ENCODE measurements around the gene WDFY1. TPM values are rescaled to one million over a fixed set of nuclear protein-coding genes. Genes with fewer than 3 reads are reported as not detected.

The WDFY1 gene
- total and polyA plus RNA-seq, 11 donors = 5.6 to 30.5 (median 14.2) TPM

DNA sequence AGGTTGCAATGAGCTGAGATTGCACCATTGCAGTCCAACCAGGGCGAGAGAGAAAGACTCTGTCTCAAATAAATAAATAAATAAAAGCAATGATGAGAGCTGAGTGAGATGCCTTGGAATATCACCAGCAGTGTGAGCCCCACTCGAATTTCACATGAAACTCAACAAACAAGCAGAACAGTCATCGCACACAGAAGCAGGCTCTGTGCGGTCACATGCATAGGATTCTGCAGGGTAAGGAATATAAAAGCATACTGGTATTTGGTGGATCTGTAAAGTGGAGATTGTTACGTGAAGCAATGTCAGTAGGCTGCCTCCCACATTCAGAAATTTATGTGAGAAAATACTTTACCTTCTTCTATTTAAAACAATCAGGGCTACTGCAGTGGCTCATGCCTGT, 89.7 kb downstream of the WDFY1 start:
- no peak overlapping the region for H3K27ac ChIP-seq
- no peak for ATAC-seq
- TF ChIP-seq CTCF (IDR thresholded peaks at IDR 0.05) (no peak), POLR2A (IDR thresholded peaks at IDR 0.05) (no peak)
- H3K4me3 ChIP-seq = no peak overlapping the region
- no peaks in the 10 kb centered on the region for H3K27me3 ChIP-seq
- DNase-seq = no peak
- no peaks in the 10 kb centered on the region for H3K9me3 ChIP-seq
- no peaks in the 10 kb centered on the region for H3K4me1 ChIP-seq
- H3K36me3 ChIP-seq = peaks cover 0 to 39% (median 0%) of the 10 kb centered on the region in 9 donors
- intact Hi-C loops (cut with DNase I) = no loop called here
- 89 to 94% (median 92%) methylated on average over 5 of the region's 5 CpGs for WGBS, 4 donors

DNA sequence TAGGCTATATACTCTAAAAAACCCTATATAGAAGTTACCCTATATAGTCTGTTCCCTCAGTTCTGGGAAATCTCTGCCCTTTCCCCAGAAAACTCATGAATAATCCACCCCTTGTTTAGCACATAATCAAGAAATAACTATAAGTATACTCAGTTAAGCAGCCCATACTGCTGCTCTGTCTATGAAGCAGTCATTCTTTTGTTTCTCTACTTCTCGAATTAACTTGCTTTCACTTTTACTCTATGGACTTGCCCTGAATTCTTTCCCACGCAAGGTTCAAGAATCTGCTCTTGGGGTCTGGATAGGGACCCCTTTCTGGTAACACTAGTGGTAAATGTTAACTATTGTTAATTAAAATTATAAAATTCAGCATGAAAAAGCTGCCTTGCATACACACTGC, 90.4 kb downstream of the WDFY1 start:
- H3K36me3 ChIP-seq = peaks cover 0 to 39% (median 0%) of the 10 kb centered on the region in 9 donors
- H3K4me1 ChIP-seq = no peaks in the 10 kb centered on the region
- ATAC-seq (no peak), DNase-seq (no peak)
- H3K4me3 ChIP-seq = no peak overlapping the region
- intact Hi-C loops (cut with DNase I) = no loop called here
- H3K27me3 ChIP-seq = no peaks in the 10 kb centered on the region
- WGBS, 4 donors = 89 to 96% (median 94%) methylated on average over 2 of the region's 2 CpGs
- no peak for TF ChIP-seq CTCF (IDR thresholded peaks at IDR 0.05)
- TF ChIP-seq POLR2A (IDR thresholded peaks at IDR 0.05) = no peak
- no peaks in the 10 kb centered on the region for H3K9me3 ChIP-seq
- H3K27ac ChIP-seq = no peak overlapping the region

GRCh38 chr2:223853425-223853837, 91.7 kb downstream of the WDFY1 start:
- ATAC-seq (no peak), DNase-seq (no peak)
- TF ChIP-seq CTCF (IDR thresholded peaks at IDR 0.05) = no peak
- no peak for TF ChIP-seq POLR2A (IDR thresholded peaks at IDR 0.05)
- H3K36me3 ChIP-seq = peaks cover 0 to 45% (median 0%) of the 10 kb centered on the region in 9 donors
- WGBS, 4 donors = 86 to 94% (median 88%) methylated on average over 3 of the region's 3 CpGs
- no peaks in the 10 kb centered on the region for H3K4me1 ChIP-seq
- H3K4me3 ChIP-seq = no peak overlapping the region
- no peaks in the 10 kb centered on the region for H3K27me3 ChIP-seq
- H3K9me3 ChIP-seq = no peaks in the 10 kb centered on the region
- H3K27ac ChIP-seq = no peak overlapping the region
- intact Hi-C loops (cut with DNase I) = no loop called here

GRCh38 chr2:223852281-223852795, 92.8 kb downstream of the WDFY1 start:
- Histone ChIP-seq H3K36me3 (peaks cover 0 to 47% (median 0%) of the 10 kb centered on the region in 9 donors), H3K27ac (no peak overlapping the region), H3K9me3 (no peaks in the 10 kb centered on the region), H3K4me1 (no peaks in the 10 kb centered on the region), H3K27me3 (no peaks in the 10 kb centered on the region), H3K4me3 (no peak overlapping the region)
- intact Hi-C loops (cut with DNase I) = no loop called here
- TF ChIP-seq POLR2A (IDR thresholded peaks at IDR 0.05) = no peak
- DNase-seq (no peak), ATAC-seq (no peak)
- WGBS, 4 donors = 97 to 98% (median 97%) methylated on average over 3 of the region's 3 CpGs

- Histone ChIP-seq H3K4me3 (no peak overlapping the region), H3K9me3 (no peaks in the 10 kb centered on the region), H3K4me1 (no peaks in the 10 kb centered on the region), H3K27me3 (no peaks in the 10 kb centered on the region), H3K27ac (no peak overlapping the region), H3K36me3 (peaks cover 0 to 18% (median 0%) of the 10 kb centered on the region in 9 donors)
- intact Hi-C loops (cut with DNase I) = no loop called here
- no peak for DNase-seq
- TF ChIP-seq POLR2A (IDR thresholded peaks at IDR 0.05) (no peak), CTCF (IDR thresholded peaks at IDR 0.05) (no peak)
- no peak for ATAC-seq
- WGBS, 4 donors = 94 to 98% (median 96%) methylated on average over 7 of the region's 7 CpGs
These were observed 97.7 kb downstream of the WDFY1 start for GRCh38 chr2:223847410-223847809.

Measured in heart left ventricle (tissue), 16 donors.